DMS153 treated with DMSO at 0.1 percent for 48 hours (cell line): ENCODE data around the gene PADI4.

Source experiments
- DNase-seq: peaks from one replicate; lab custom pipeline; 2025; ENCODE audit not compliant: unreplicated experiment; lab: John Stamatoyannopoulos, UW

PADI4 gene

GRCh38 chr1:17347769-17348592 is 40.0 kb downstream of the PADI4 start:
- no peak for DNase-seq

GRCh38 chr1:17348593-17349234 is 40.7 kb downstream of the PADI4 start:
- no peak for DNase-seq

GRCh38 chr1:17350083-17350482 is 42.1 kb downstream of the PADI4 start:
- no peak for DNase-seq

- no peak for DNase-seq
These were observed 43.0 kb downstream of the PADI4 start for GRCh38 chr1:17350928-17351446.

- no peak for DNase-seq
These were observed 43.8 kb downstream of the PADI4 start for GRCh38 chr1:17351598-17352324.

GRCh38 chr1:17352419-17352909 is 44.5 kb downstream of the PADI4 start:
- DNase-seq, result no peak

GRCh38 chr1:17355898-17356297 is 47.9 kb downstream of the PADI4 start:
- DNase-seq, result no peak

- DNase-seq, result no peak
These were observed 48.5 kb downstream of the PADI4 start for GRCh38 chr1:17356387-17357026.

GRCh38 chr1:17358557-17358956 is 50.6 kb downstream of the PADI4 start:
- DNase-seq, result no peak

GRCh38 chr1:17359031-17359430 is 51.0 kb downstream of the PADI4 start:
- DNase-seq, result no peak

GRCh38 chr1:17359808-17360207 is 51.8 kb downstream of the PADI4 start:
- no peak for DNase-seq

GRCh38 chr1:17360272-17360956 is 52.4 kb downstream of the PADI4 start:
- DNase-seq, result no peak

- DNase-seq, result no peak
These were observed 53.7 kb downstream of the PADI4 start for GRCh38 chr1:17361687-17362086.

- no peak for DNase-seq
These were observed 55.4 kb downstream of the PADI4 start for GRCh38 chr1:17363351-17363750.

- no peak for DNase-seq
These were observed 55.8 kb downstream of the PADI4 start for GRCh38 chr1:17363771-17364170.

- DNase-seq, result no peak
These were observed 57.3 kb downstream of the PADI4 start for GRCh38 chr1:17365293-17365692.

GRCh38 chr1:17369466-17369865 is 61.5 kb downstream of the PADI4 start:
- no peak for DNase-seq

- no peak for DNase-seq
These were observed 62.6 kb downstream of the PADI4 start for GRCh38 chr1:17370618-17371017.

- no peak for DNase-seq
These were observed 63.9 kb downstream of the PADI4 start, which contains the start of gene PADI6 for GRCh38 chr1:17371896-17372295. PADI6 (plus strand) TSS chr1:17372196; CDS start chr1:17372246, 50 bp downstream.

GRCh38 chr1:17372955-17373354 is 65.0 kb downstream of the PADI4 start:
- no peak for DNase-seq
